ENCODE results near the gene GJC1.
A peak's percentile ranks its signal among the peaks of the same experiment; 100 is the strongest.

Gene GJC1

GRCh38 chr17:44829523-44830358 is at the start of gene GJC1:
TSS of gene GJC1 (minus strand) at chr17:44830287. CDS start at chr17:44805817, 24,470 bp downstream.
- H3K36me3 ChIP-seq (ENCODE audit: control insufficient read depth, insufficient read depth, low read length) = no peaks in the 10 kb centered on the region
- no peaks in the 10 kb centered on the region for H3K9me3 ChIP-seq (ENCODE audit: control insufficient read depth, insufficient read depth, low read depth, low read length)
- H3K27ac ChIP-seq (ENCODE audit: low read depth, low read length) = peak within 1 kb of the TSS; percentile 97
- H3K27me3 ChIP-seq (ENCODE audit: control insufficient read depth, insufficient read depth, low read length) = no peaks in the 10 kb centered on the region
- peak within 1 kb of the TSS; percentile 91 for H3K9ac ChIP-seq (ENCODE audit: low read length)
- H3K4me3 ChIP-seq (ENCODE audit: low read depth, low read length) = peak within 1 kb of the TSS; percentile 78
- peaks cover 26% of the 10 kb centered on the region for H3K4me1 ChIP-seq (ENCODE audit: control insufficient read depth, insufficient read depth, low read length)

DNA sequence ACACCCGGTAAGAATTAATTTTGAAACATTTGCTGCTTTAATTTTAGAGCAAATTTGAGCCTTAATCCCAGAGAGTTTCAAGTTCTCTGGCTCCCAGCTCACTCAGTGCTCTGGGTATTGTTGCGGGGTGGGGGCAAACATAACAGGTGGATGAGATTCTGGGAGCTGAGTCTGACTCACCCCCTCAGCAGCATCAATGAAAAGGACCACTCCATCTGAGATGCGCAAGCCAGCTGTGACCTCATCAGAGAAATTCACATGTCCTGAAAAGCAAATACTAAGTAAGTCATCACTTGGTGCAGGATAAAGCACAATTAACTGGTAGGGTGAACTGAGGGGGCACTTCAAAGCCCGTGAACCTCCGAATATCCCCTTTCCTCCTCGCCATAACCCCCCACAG is 49.3 kb upstream of the GJC1 start:
- H3K9ac ChIP-seq (ENCODE audit: low read length) = peak overlapping the region; percentile 16
- no peaks in the 10 kb centered on the region for H3K9me3 ChIP-seq (ENCODE audit: control insufficient read depth, insufficient read depth, low read depth, low read length)
- H3K4me3 ChIP-seq (ENCODE audit: low read depth, low read length) = no peak overlapping the region
- no peaks in the 10 kb centered on the region for H3K27me3 ChIP-seq (ENCODE audit: control insufficient read depth, insufficient read depth, low read length)
- H3K36me3 ChIP-seq (ENCODE audit: control insufficient read depth, insufficient read depth, low read length) = peaks cover 91% of the 10 kb centered on the region
- no peak overlapping the region for H3K27ac ChIP-seq (ENCODE audit: low read depth, low read length)
- H3K4me1 ChIP-seq (ENCODE audit: control insufficient read depth, insufficient read depth, low read length) = no peaks in the 10 kb centered on the region

- H3K36me3 ChIP-seq (ENCODE audit: control insufficient read depth, insufficient read depth, low read length) = peaks cover 89% of the 10 kb centered on the region
- H3K4me3 ChIP-seq (ENCODE audit: low read depth, low read length) = no peak overlapping the region
- no peaks in the 10 kb centered on the region for H3K27me3 ChIP-seq (ENCODE audit: control insufficient read depth, insufficient read depth, low read length)
- H3K4me1 ChIP-seq (ENCODE audit: control insufficient read depth, insufficient read depth, low read length) = no peaks in the 10 kb centered on the region
- no peaks in the 10 kb centered on the region for H3K9me3 ChIP-seq (ENCODE audit: control insufficient read depth, insufficient read depth, low read depth, low read length)
- H3K9ac ChIP-seq (ENCODE audit: low read length) = no peak overlapping the region
- no peak overlapping the region for H3K27ac ChIP-seq (ENCODE audit: low read depth, low read length)
Measured at GRCh38 chr17:44878627-44879221, 48.6 kb upstream of the GJC1 start.

- H3K4me1 ChIP-seq (ENCODE audit: control insufficient read depth, insufficient read depth, low read length) = no peaks in the 10 kb centered on the region
- peaks cover 88% of the 10 kb centered on the region for H3K36me3 ChIP-seq (ENCODE audit: control insufficient read depth, insufficient read depth, low read length)
- H3K27ac ChIP-seq (ENCODE audit: low read depth, low read length) = no peak overlapping the region
- H3K27me3 ChIP-seq (ENCODE audit: control insufficient read depth, insufficient read depth, low read length) = no peaks in the 10 kb centered on the region
- no peaks in the 10 kb centered on the region for H3K9me3 ChIP-seq (ENCODE audit: control insufficient read depth, insufficient read depth, low read depth, low read length)
- no peak overlapping the region for H3K4me3 ChIP-seq (ENCODE audit: low read depth, low read length)
- no peak overlapping the region for H3K9ac ChIP-seq (ENCODE audit: low read length)
Measured at GRCh38 chr17:44877121-44877520, 47.0 kb upstream of the GJC1 start.

- Histone ChIP-seq H3K36me3 (ENCODE audit: control insufficient read depth, insufficient read depth, low read length) (peaks cover 83% of the 10 kb centered on the region), H3K4me3 (ENCODE audit: low read depth, low read length) (no peak overlapping the region), H3K9ac (ENCODE audit: low read length) (no peak overlapping the region)
Measured at GRCh38 chr17:44875761-44876160, 45.7 kb upstream of the GJC1 start.

DNA sequence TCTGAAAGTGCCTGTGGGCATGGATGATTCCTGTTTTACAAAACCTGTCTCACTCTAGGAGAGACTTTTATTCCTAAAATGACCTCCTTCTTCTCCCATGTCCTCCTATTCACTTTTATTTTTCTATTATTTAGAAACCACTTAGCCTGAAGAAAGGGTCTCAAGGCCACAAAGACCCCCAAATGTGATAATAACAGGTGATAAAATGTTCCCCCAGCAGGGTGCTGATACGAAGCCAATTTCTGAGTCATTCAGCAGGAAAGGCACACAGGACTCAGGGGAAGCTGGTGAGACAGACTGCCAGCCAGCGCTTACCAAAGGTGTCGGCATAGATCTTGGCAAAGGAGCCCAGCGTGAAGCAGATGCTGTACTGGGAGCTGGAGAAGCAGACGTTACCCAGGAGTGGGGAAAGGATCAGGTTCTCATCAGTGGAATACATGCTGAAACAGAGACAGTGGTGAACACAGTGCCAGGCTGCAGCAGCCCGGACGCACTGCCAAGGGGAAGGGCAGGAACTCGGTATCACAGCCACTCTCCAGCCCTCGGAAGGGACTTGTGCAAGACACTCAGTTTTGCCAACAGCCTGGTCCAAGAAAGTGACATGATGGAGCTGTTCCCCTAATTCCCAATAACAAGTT is 42.2 kb upstream of the GJC1 start:
- no peaks in the 10 kb centered on the region for H3K4me1 ChIP-seq (ENCODE audit: control insufficient read depth, insufficient read depth, low read length)
- no peak overlapping the region for H3K27ac ChIP-seq (ENCODE audit: low read depth, low read length)
- no peak overlapping the region for H3K4me3 ChIP-seq (ENCODE audit: low read depth, low read length)
- peaks cover 85% of the 10 kb centered on the region for H3K36me3 ChIP-seq (ENCODE audit: control insufficient read depth, insufficient read depth, low read length)
- H3K9me3 ChIP-seq (ENCODE audit: control insufficient read depth, insufficient read depth, low read depth, low read length) = no peaks in the 10 kb centered on the region
- H3K27me3 ChIP-seq (ENCODE audit: control insufficient read depth, insufficient read depth, low read length) = no peaks in the 10 kb centered on the region
- H3K9ac ChIP-seq (ENCODE audit: low read length) = no peak overlapping the region

More at GRCh38 chr17:44875761-44876160, 45.7 kb upstream of the GJC1 start:
- no peaks in the 10 kb centered on the region for H3K9me3 ChIP-seq (ENCODE audit: control insufficient read depth, insufficient read depth, low read depth, low read length)
- H3K4me1 ChIP-seq (ENCODE audit: control insufficient read depth, insufficient read depth, low read length) = no peaks in the 10 kb centered on the region
- H3K27me3 ChIP-seq (ENCODE audit: control insufficient read depth, insufficient read depth, low read length) = no peaks in the 10 kb centered on the region
- no peak overlapping the region for H3K27ac ChIP-seq (ENCODE audit: low read depth, low read length)

DNA sequence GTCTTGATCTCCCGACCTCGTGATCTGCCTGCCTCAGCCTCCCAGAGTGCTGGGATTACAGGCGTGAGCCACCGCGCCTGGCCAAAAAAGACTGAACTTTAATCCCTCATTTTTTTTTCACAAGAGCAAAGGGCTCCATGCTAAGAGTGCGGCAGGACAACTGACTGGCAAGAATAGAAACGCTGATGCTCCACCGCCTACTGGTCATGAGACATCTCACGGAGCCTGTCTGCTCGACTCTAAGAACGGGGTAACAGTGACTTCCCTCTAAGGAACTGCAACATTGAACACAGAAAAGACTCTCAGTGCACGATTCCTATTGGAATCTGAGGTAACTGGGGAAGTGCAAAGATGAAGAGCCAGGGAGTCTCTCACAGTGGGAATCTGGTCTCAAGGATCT is 41.5 kb upstream of the GJC1 start:
- H3K9ac ChIP-seq (ENCODE audit: low read length) = no peak overlapping the region
- H3K4me3 ChIP-seq (ENCODE audit: low read depth, low read length) = no peak overlapping the region
- H3K4me1 ChIP-seq (ENCODE audit: control insufficient read depth, insufficient read depth, low read length) = no peaks in the 10 kb centered on the region
- H3K9me3 ChIP-seq (ENCODE audit: control insufficient read depth, insufficient read depth, low read depth, low read length) = no peaks in the 10 kb centered on the region
- no peaks in the 10 kb centered on the region for H3K27me3 ChIP-seq (ENCODE audit: control insufficient read depth, insufficient read depth, low read length)
- peaks cover 84% of the 10 kb centered on the region for H3K36me3 ChIP-seq (ENCODE audit: control insufficient read depth, insufficient read depth, low read length)
- H3K27ac ChIP-seq (ENCODE audit: low read depth, low read length) = no peak overlapping the region

DNA sequence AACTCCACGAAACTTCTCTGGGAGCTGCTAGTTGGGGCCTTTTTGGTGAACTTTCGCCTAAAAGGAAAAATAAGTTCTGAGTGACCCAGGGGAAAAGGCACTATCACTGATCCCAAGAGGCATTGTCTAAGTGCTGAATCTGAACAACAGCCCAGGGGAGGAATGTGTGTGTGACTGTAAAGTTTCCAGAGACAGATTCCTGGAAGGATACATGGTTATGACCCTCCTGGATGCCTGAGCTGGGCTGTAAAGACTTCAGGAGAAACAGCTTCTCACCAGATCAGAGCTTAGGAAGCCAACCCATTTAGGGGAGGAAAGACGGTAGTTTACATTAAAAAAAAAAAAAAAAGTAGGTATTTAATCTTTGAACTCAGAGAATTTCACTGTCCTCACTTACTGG is 37.8 kb upstream of the GJC1 start:
- no peak overlapping the region for H3K9ac ChIP-seq (ENCODE audit: low read length)
- H3K36me3 ChIP-seq (ENCODE audit: control insufficient read depth, insufficient read depth, low read length) = peaks cover 82% of the 10 kb centered on the region
- H3K4me1 ChIP-seq (ENCODE audit: control insufficient read depth, insufficient read depth, low read length) = no peaks in the 10 kb centered on the region
- no peak overlapping the region for H3K27ac ChIP-seq (ENCODE audit: low read depth, low read length)
- H3K27me3 ChIP-seq (ENCODE audit: control insufficient read depth, insufficient read depth, low read length) = no peaks in the 10 kb centered on the region
- H3K4me3 ChIP-seq (ENCODE audit: low read depth, low read length) = no peak overlapping the region
- H3K9me3 ChIP-seq (ENCODE audit: control insufficient read depth, insufficient read depth, low read depth, low read length) = no peaks in the 10 kb centered on the region

- no peak overlapping the region for H3K9ac ChIP-seq (ENCODE audit: low read length)
- H3K27ac ChIP-seq (ENCODE audit: low read depth, low read length) = no peak overlapping the region
- H3K9me3 ChIP-seq (ENCODE audit: control insufficient read depth, insufficient read depth, low read depth, low read length) = no peaks in the 10 kb centered on the region
- H3K36me3 ChIP-seq (ENCODE audit: control insufficient read depth, insufficient read depth, low read length) = peaks cover 83% of the 10 kb centered on the region
- H3K4me3 ChIP-seq (ENCODE audit: low read depth, low read length) = no peak overlapping the region
- H3K4me1 ChIP-seq (ENCODE audit: control insufficient read depth, insufficient read depth, low read length) = no peaks in the 10 kb centered on the region
- no peaks in the 10 kb centered on the region for H3K27me3 ChIP-seq (ENCODE audit: control insufficient read depth, insufficient read depth, low read length)
Measured at GRCh38 chr17:44865931-44866330, 35.8 kb upstream of the GJC1 start.

GRCh38 chr17:44865231-44865660 is 35.2 kb upstream of the GJC1 start:
- H3K27ac ChIP-seq (ENCODE audit: low read depth, low read length) = no peak overlapping the region
- H3K9me3 ChIP-seq (ENCODE audit: control insufficient read depth, insufficient read depth, low read depth, low read length) = no peaks in the 10 kb centered on the region
- peaks cover 85% of the 10 kb centered on the region for H3K36me3 ChIP-seq (ENCODE audit: control insufficient read depth, insufficient read depth, low read length)
- H3K4me3 ChIP-seq (ENCODE audit: low read depth, low read length) = no peak overlapping the region
- H3K4me1 ChIP-seq (ENCODE audit: control insufficient read depth, insufficient read depth, low read length) = no peaks in the 10 kb centered on the region
- H3K27me3 ChIP-seq (ENCODE audit: control insufficient read depth, insufficient read depth, low read length) = no peaks in the 10 kb centered on the region
- H3K9ac ChIP-seq (ENCODE audit: low read length) = no peak overlapping the region

DNA sequence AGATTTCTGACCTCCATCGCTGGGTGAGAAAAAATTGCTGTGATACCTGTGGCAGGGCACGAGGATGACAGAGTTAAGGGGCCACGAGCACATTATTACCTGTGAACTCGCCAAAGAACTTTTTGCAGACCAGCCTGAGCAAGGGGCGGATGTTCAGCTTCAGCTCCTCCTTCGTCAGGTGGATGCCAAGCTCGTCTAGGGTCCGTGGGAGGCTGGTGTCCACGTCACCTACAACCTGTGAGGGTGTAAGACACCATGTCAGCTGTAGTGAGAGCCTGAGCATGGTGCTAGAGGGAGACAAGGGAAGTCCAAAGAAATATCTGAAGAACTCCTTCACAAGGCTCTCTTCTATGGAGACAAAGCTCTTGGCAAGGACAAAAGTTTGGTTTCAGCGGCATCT is 34.7 kb upstream of the GJC1 start:
- Histone ChIP-seq H3K4me1 (ENCODE audit: control insufficient read depth, insufficient read depth, low read length) (no peaks in the 10 kb centered on the region), H3K27ac (ENCODE audit: low read depth, low read length) (no peak overlapping the region), H3K9me3 (ENCODE audit: control insufficient read depth, insufficient read depth, low read depth, low read length) (no peaks in the 10 kb centered on the region), H3K9ac (ENCODE audit: low read length) (no peak overlapping the region), H3K4me3 (ENCODE audit: low read depth, low read length) (no peak overlapping the region), H3K27me3 (ENCODE audit: control insufficient read depth, insufficient read depth, low read length) (no peaks in the 10 kb centered on the region), H3K36me3 (ENCODE audit: control insufficient read depth, insufficient read depth, low read length) (peaks cover 85% of the 10 kb centered on the region)
